H1 (cell line): ENCODE data around the gene BRAT1. TPM values are rescaled to one million over a fixed set of nuclear protein-coding genes. Genes with fewer than 3 reads are reported as not detected.

Source experiments
- CTCF ChIA-PET: fragments of 300-600 bp; sonication (Branson Sonifier 250); formaldehyde crosslinking; loops from one replicate; lab custom pipeline; 2021; ENCODE audit not compliant: partially characterized antibody; lab: Charles Lee
- POLR2A ChIA-PET: fragments of 300-600 bp; sonication (Branson Sonifier 250); formaldehyde crosslinking; loops from one replicate; lab custom pipeline; 2021; ENCODE audit warnings: inconsistent platforms; ENCODE audit not compliant: partially characterized antibody; lab: Charles Lee
- DNase-seq, 2 experiments: peaks; one replicate each; pipeline versions ENCODE4 v3.0.0 to v3.0.0-alpha.2; 2010 to 2022; ENCODE audit warnings: low spot score in 2 of 2, low read depth in 1 of 2, mixed read lengths in 1 of 2
- FAIRE-seq: peaks from 2 replicates; lab custom pipeline; 2011; peaks lifted over from hg19 to GRCh38; lab: Jason Lieb, UNC
- H2AFZ ChIP-seq: 2 replicates; pipeline ENCODE4 v1.8.1; 2012; ENCODE audit warnings: low read length, inconsistent platforms
- H2AK5ac ChIP-seq: 2 replicates; pipeline ENCODE4 v1.6.1; 2013; ENCODE audit warnings: low read depth, low read length
- H2BK120ac ChIP-seq: replicated peaks from 2 replicates; pipeline ENCODE3; 2013; ENCODE audit warnings: low read depth, low read length, inconsistent platforms
- H2BK12ac ChIP-seq: 2 replicates; pipeline ENCODE4 v1.6.1; 2013; ENCODE audit warnings: low read depth, low read length
- H2BK15ac ChIP-seq: 2 replicates; pipeline ENCODE4 v1.6.1; 2013; ENCODE audit warnings: low read length
- H2BK20ac ChIP-seq: 2 replicates; pipeline ENCODE4 v1.6.1; 2013; ENCODE audit warnings: low read length
- H2BK5ac ChIP-seq: 2 replicates; pipeline ENCODE4 v1.6.1; 2013; ENCODE audit warnings: low read depth, low read length
- H3K14ac ChIP-seq: 2 replicates; pipeline ENCODE4 v1.6.1; 2013; ENCODE audit warnings: inconsistent platforms; ENCODE audit not compliant: insufficient read length
- H3K18ac ChIP-seq: 2 replicates; pipeline ENCODE4 v1.6.1; 2013; ENCODE audit warnings: low read length; ENCODE audit errors: extremely low read depth
- H3K23ac ChIP-seq: 2 replicates; pipeline ENCODE4 v1.6.1; 2013; ENCODE audit warnings: inconsistent platforms; ENCODE audit not compliant: insufficient read length
- H3K23me2 ChIP-seq: 2 replicates; pipeline ENCODE4 v1.6.1; 2013; ENCODE audit warnings: low read depth, low read length
- H3K27ac ChIP-seq: 2 replicates; pipeline ENCODE4 v1.6.1; 2011; ENCODE audit warnings: low read depth, low read length, inconsistent platforms
- H3K27me3 ChIP-seq, 4 experiments: replicated peaks in 1 of 4; 1 replicate in 1 of 4; 2 replicates in 3 of 4; pipeline versions ENCODE4 v1.6.1 to v1.8.1; 2011 to 2013; ENCODE audit warnings: low read length in 3 of 4, mild to moderate bottlenecking in 3 of 4, inconsistent platforms in 2 of 4, mixed read lengths in 2 of 4, moderate library complexity in 1 of 4; ENCODE audit not compliant: control insufficient read depth in 3 of 4, insufficient read depth in 3 of 4; ENCODE audit errors: extremely low read depth in 1 of 4
- H3K36me3 ChIP-seq, 4 experiments: 2 replicates each; pipeline versions ENCODE4 v1.6.1 to v1.8.1; 2011 to 2013; ENCODE audit warnings: mild to moderate bottlenecking in 4 of 4, low read length in 3 of 4, moderate library complexity in 2 of 4, control low read depth in 1 of 4, inconsistent platforms in 1 of 4; ENCODE audit not compliant: insufficient read depth in 4 of 4, control insufficient read depth in 2 of 4
- H3K4ac ChIP-seq: replicated peaks from 2 replicates; pipeline ENCODE3; 2013; ENCODE audit warnings: low read length, low read depth, mixed read lengths, inconsistent platforms; ENCODE audit not compliant: insufficient read length
- H3K4me1 ChIP-seq, 4 experiments: replicated peaks in 1 of 4; 1 replicate in 1 of 4; 2 replicates in 3 of 4; pipeline versions ENCODE4 v1.6.1 to v1.8.1; 2011 to 2013; ENCODE audit warnings: low read length in 3 of 4, inconsistent platforms in 2 of 4, mixed read lengths in 1 of 4; ENCODE audit not compliant: insufficient read depth in 4 of 4, control insufficient read depth in 3 of 4
- H3K4me2 ChIP-seq, 2 experiments: 2 replicates each; pipeline versions ENCODE4 v1.6.1 to v1.8.1; 2011 to 2013; ENCODE audit warnings: low read depth in 2 of 2, low read length in 2 of 2, control low read depth in 1 of 2, inconsistent platforms in 1 of 2, mild to moderate bottlenecking in 1 of 2; ENCODE audit not compliant: insufficient read depth in 1 of 2
- H3K4me3 ChIP-seq, 4 experiments: fragments of 200-600, 300-600 bp in 1 of 4; sonication (generic), shearing (Covaris generic), sonication (Bioruptor Twin) in 1 of 4; 2 replicates each; pipeline versions ENCODE4 v1.5.1 to v1.8.1; 2011 to 2016; ENCODE audit warnings: low read length in 4 of 4, low read depth in 3 of 4, control low read depth in 2 of 4, inconsistent platforms in 2 of 4, mild to moderate bottlenecking in 2 of 4, mixed read lengths in 1 of 4, moderate library complexity in 1 of 4; ENCODE audit not compliant: insufficient read depth in 2 of 4; ENCODE audit errors: extremely low read depth in 1 of 4
- H3K56ac ChIP-seq: replicated peaks from 2 replicates; pipeline ENCODE3; 2013; ENCODE audit warnings: low read depth, mild to moderate bottlenecking, mixed read lengths, low read length, inconsistent platforms; ENCODE audit not compliant: insufficient read length
- H3K79me1 ChIP-seq: 2 replicates; pipeline ENCODE4 v1.6.1; 2013; ENCODE audit warnings: low read depth, low read length, control low read depth
- H3K79me2 ChIP-seq, 2 experiments: 2 replicates each; pipeline versions ENCODE4 v1.6.1 to v1.8.1; 2012 to 2013; ENCODE audit warnings: low read length in 2 of 2, mild to moderate bottlenecking in 2 of 2, inconsistent platforms in 1 of 2; ENCODE audit not compliant: insufficient read depth in 2 of 2, control insufficient read depth in 1 of 2
- H3K9ac ChIP-seq, 4 experiments: replicated peaks in 1 of 4; 1 replicate in 1 of 4; 2 replicates in 3 of 4; pipeline versions ENCODE4 v1.6.1 to v1.8.1; 2011 to 2013; ENCODE audit warnings: low read depth in 3 of 4, low read length in 3 of 4, control low read depth in 2 of 4, mild to moderate bottlenecking in 2 of 4, moderate library complexity in 2 of 4, inconsistent platforms in 1 of 4; ENCODE audit errors: extremely low read depth in 1 of 4
- H3K9me3 ChIP-seq, 2 experiments: 2 replicates each; pipeline versions ENCODE4 v1.6.1 to v1.8.1; 2012 to 2013; ENCODE audit warnings: mild to moderate bottlenecking in 2 of 2, moderate library complexity in 2 of 2, control low read depth in 1 of 2, inconsistent platforms in 1 of 2, low read depth in 1 of 2, low read length in 1 of 2, mixed read lengths in 1 of 2; ENCODE audit not compliant: insufficient read depth in 2 of 2
- H4K20me1 ChIP-seq, 2 experiments: replicated peaks in 1 of 2; 2 replicates each; pipeline versions ENCODE3 to v1.8.1; 2011 to 2013; ENCODE audit warnings: inconsistent platforms in 2 of 2, low read length in 2 of 2, mild to moderate bottlenecking in 1 of 2; ENCODE audit not compliant: insufficient read depth in 2 of 2, control insufficient read depth in 1 of 2
- H4K5ac ChIP-seq: 2 replicates; pipeline ENCODE4 v1.6.1; 2013; ENCODE audit warnings: low read length, low read depth, mixed read lengths, inconsistent platforms; ENCODE audit not compliant: insufficient read length
- H4K8ac ChIP-seq: 2 replicates; pipeline ENCODE4 v1.8.0; 2013; ENCODE audit warnings: mild to moderate bottlenecking, moderate library complexity, low read length, inconsistent platforms; ENCODE audit not compliant: insufficient read depth; ENCODE audit errors: extremely low read depth
- H4K91ac ChIP-seq: replicated peaks from 2 replicates; pipeline ENCODE3; 2013; ENCODE audit warnings: low read length, mixed read lengths, inconsistent platforms; ENCODE audit not compliant: insufficient read length
- WGBS, 2 experiments: shearing (Covaris generic) in 1 of 2; methylation state at CpG; one replicate each; pipeline versions ENCODE4 v1.1.6 to v1.1.7; 2013 to 2015; ENCODE audit warnings: low lambda C conversion rate in 2 of 2, mixed read lengths in 2 of 2, inconsistent platforms in 1 of 2, low coverage in 1 of 2, missing lambda C conversion rate in 1 of 2; ENCODE audit not compliant: insufficient replicate concordance in 2 of 2, insufficient coverage in 1 of 2, insufficient read length in 1 of 2; ENCODE audit errors: extremely low coverage in 1 of 2, missing lambda C conversion rate in 1 of 2; 5-methylcytosine and 5-hydroxymethylcytosine counted together
- polyA plus RNA-seq, 7 experiments: library from polyadenylated mRNA; depleted of rRNA in 3 of 7; stranded (reverse) in 5 of 7; unstranded in 2 of 7; fragments of >200 nt in 5 of 7; fragments of 200-250 nt in 2 of 7; gene quantifications; 1 replicate in 5 of 7; 2 replicates in 1 of 7; 4 replicates in 1 of 7; pipeline versions ENCODE4 v1.2.1 to v1.2.3, GENCODE V29; 2011 to 2013; ENCODE audit warnings: missing spikeins in 2 of 7, mixed read lengths in 2 of 7
- total RNA-seq: library from RNA; stranded (reverse); fragmentation: NEBNext Ultra II Directional; extraction: Animal tissue kit (Norgen Biotek cat#: 25700); gene quantifications from 2 replicates; pipeline ENCODE4 v1.2.1, GENCODE V29; 2021

The BRAT1 gene
- total and polyA plus RNA-seq, 2 of the 8 experiments (the other 6 are each of a cell fraction or from before 2014, with no cell fraction given) = 36.8 to 42.3 TPM

- H4K20me1 ChIP-seq = peaks cover 4 to 13% of the 10 kb centered on the region in 2 experiments
- H4K91ac ChIP-seq = no peak overlapping the region
- H3K36me3 ChIP-seq = peaks cover 6 to 20% (median 7%) of the 10 kb centered on the region in 4 experiments; a peak in 6 of 8 replicates
- H2BK20ac ChIP-seq = no peak overlapping the region
- no peak overlapping the region for H3K9ac ChIP-seq
- no peak overlapping the region for H3K14ac ChIP-seq
- H3K4ac ChIP-seq = no peak overlapping the region
- no peak overlapping the region for H2AK5ac ChIP-seq
- H2BK120ac ChIP-seq = no peak overlapping the region
- H3K27ac ChIP-seq = no peak overlapping the region
- CTCF ChIA-PET = interaction anchor here (0.6 to 1.9 kb wide), 8 partner anchors 10 to 153 kb away, joined by 3 to 11 read pairs (median 4); no protein-coding TSS in a partner anchor
- WGBS, 2 experiments = 89% methylated on average over 8 of the region's 8 CpGs; no CpG with 5 or more reads in 1 of the 2 experiments
- POLR2A ChIA-PET = interaction anchor here (1.6 kb wide), 1 partner anchor 11 kb away, joined by 8 read pairs; no protein-coding TSS in a partner anchor
- H3K9me3 ChIP-seq = no peaks in the 10 kb centered on the region
- no peak overlapping the region for H2BK15ac ChIP-seq
- H3K4me1 ChIP-seq = peaks cover 4 to 11% (median 6%) of the 10 kb centered on the region in 4 experiments
- DNase-seq (no peak), FAIRE-seq (no peak)
- H4K8ac ChIP-seq = no peak overlapping the region
- H3K4me2 ChIP-seq = no peak overlapping the region
- H3K27me3 ChIP-seq = no peaks in the 10 kb centered on the region
- H2BK5ac ChIP-seq = no peak overlapping the region
- no peak overlapping the region for H2AFZ ChIP-seq
- H3K18ac ChIP-seq = no peak overlapping the region
- H3K79me1 ChIP-seq = no peaks in the 10 kb centered on the region
- no peak overlapping the region for H2BK12ac ChIP-seq
- no peak overlapping the region for H3K56ac ChIP-seq
- no peak overlapping the region for H3K23ac ChIP-seq
- H3K79me2 ChIP-seq = peaks cover 0 to 21% of the 10 kb centered on the region in 2 experiments; a peak in 1 of 4 replicates
- no peak overlapping the region for H4K5ac ChIP-seq
- H3K4me3 ChIP-seq = no peak overlapping the region
- H3K23me2 ChIP-seq = peaks cover 5% of the 10 kb centered on the region; the same call in 1 of the 2 replicates
Observed at GRCh38 chr7:2551418-2551817, 3.9 kb downstream of the BRAT1 start.
